ENCODE measurements around the gene VPS13D.

DNA sequence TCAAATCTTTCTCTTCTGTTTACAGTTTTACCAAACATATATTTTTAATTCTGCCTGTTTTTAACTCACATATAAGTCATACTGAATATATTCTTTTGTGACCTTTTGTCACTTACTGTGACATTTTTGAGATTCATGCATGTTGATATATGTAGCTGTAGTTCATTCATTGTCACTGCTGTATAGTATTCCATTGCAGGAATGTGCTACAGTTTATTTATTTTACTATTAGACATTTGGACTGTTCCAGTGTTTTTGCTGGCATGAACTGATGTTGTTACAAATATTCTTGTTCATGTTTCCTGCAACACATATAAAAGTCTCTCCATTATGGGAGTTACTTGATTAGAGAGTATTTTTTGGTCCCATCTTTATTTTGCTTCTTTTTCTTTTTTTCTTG is 213.3 kb downstream of the VPS13D start:
- TF ChIP-seq EZH2 (IDR thresholded peaks at IDR 0.05; ENCODE audit: low read length, unreplicated experiment), result no peak
- TF ChIP-seq, protein P1, sequence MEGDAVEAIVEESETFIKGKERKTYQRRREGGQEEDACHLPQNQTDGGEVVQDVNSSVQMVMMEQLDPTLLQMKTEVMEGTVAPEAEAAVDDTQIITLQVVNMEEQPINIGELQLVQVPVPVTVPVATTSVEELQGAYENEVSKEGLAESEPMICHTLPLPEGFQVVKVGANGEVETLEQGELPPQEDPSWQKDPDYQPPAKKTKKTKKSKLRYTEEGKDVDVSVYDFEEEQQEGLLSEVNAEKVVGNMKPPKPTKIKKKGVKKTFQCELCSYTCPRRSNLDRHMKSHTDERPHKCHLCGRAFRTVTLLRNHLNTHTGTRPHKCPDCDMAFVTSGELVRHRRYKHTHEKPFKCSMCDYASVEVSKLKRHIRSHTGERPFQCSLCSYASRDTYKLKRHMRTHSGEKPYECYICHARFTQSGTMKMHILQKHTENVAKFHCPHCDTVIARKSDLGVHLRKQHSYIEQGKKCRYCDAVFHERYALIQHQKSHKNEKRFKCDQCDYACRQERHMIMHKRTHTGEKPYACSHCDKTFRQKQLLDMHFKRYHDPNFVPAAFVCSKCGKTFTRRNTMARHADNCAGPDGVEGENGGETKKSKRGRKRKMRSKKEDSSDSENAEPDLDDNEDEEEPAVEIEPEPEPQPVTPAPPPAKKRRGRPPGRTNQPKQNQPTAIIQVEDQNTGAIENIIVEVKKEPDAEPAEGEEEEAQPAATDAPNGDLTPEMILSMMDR (conservative IDR thresholded peaks at IDR 0.05; ENCODE audit: low read depth, low read length), result no peak

Data from PC-3 (cell line).